ENCODE results near the gene MYL5.
A peak's percentile ranks its signal among the peaks of the same experiment; 100 is the strongest.
"Not testable (repeated sequence)": the region's sequence is repeated elsewhere in the genome, so short reads cannot be mapped to it uniquely, and the experiment has no call there.

MYL5 gene

GRCh38 chr4:666822-667544 lies 7.4 kb upstream of the MYL5 start:
- no peak overlapping the region for H3K4me3 ChIP-seq

GRCh38 chr4:667545-667925 lies 6.8 kb upstream of the MYL5 start:
- Histone ChIP-seq H3K27ac (no peak overlapping the region), H3K4me3 (no peak overlapping the region)

More at GRCh38 chr4:666822-667544, 7.4 kb upstream of the MYL5 start:
- no peak overlapping the region for H3K27ac ChIP-seq

- not testable (repeated sequence) for H3K4me3 ChIP-seq, H3K27ac ChIP-seq
Measured at GRCh38 chr4:668219-668618, 6.1 kb upstream of the MYL5 start.

- not testable (repeated sequence) for H3K4me3 ChIP-seq, H3K27ac ChIP-seq
Measured at GRCh38 chr4:669806-670559, 4.4 kb upstream of the MYL5 start.

GRCh38 chr4:671769-672168 lies 2.6 kb upstream of the MYL5 start:
- H3K27ac ChIP-seq: no peak overlapping the region
- no peak overlapping the region for H3K4me3 ChIP-seq

GRCh38 chr4:673349-674091 lies 822 bp upstream of the MYL5 start:
- Histone ChIP-seq H3K4me3 (peak overlapping the region; percentile 71 to 98 (median 82)), H3K27ac (peak overlapping the region; percentile 56 to 100 (median 97))

- Histone ChIP-seq H3K4me3 (peak overlapping the region; percentile 71 to 98 (median 82)), H3K27ac (peak overlapping the region; percentile 86 to 100 (median 98))
Measured at GRCh38 chr4:675036-675882, 917 bp downstream of the MYL5 start.

- Histone ChIP-seq H3K27ac (peak overlapping the region in 4 of 21 experiments; percentile 2 to 97 (median 18)), H3K4me3 (no peak overlapping the region)
Measured at GRCh38 chr4:675980-676870, 1.9 kb downstream of the MYL5 start.

GRCh38 chr4:676871-677235 lies 2.5 kb downstream of the MYL5 start:
- H3K27ac ChIP-seq: peak overlapping the region in 5 of 21 experiments; percentile 19 to 65 (median 23)
- no peak overlapping the region for H3K4me3 ChIP-seq

GRCh38 chr4:677431-678293 lies 3.3 kb downstream of the MYL5 start:
- Histone ChIP-seq H3K4me3 (peak overlapping the region in 1 of 7 experiments; percentile 2), H3K27ac (peak overlapping the region in 13 of 21 experiments; percentile 19 to 70 (median 49))

GRCh38 chr4:678331-679103 lies 4.2 kb downstream of the MYL5 start:
- no peak overlapping the region for H3K4me3 ChIP-seq
- H3K27ac ChIP-seq: peak overlapping the region in 11 of 21 experiments; percentile 5 to 70 (median 56)

GRCh38 chr4:679104-679481 lies 4.8 kb downstream of the MYL5 start:
- peak overlapping the region in 2 of 21 experiments; percentile 38 to 70 for H3K27ac ChIP-seq
- H3K4me3 ChIP-seq: no peak overlapping the region

GRCh38 chr4:679629-680028 lies 5.3 kb downstream of the MYL5 start:
- no peak overlapping the region for H3K4me3 ChIP-seq
- peak overlapping the region in 2 of 21 experiments; percentile 39 for H3K27ac ChIP-seq

GRCh38 chr4:680091-680490 lies 5.7 kb downstream of the MYL5 start:
- peak overlapping the region in 5 of 21 experiments; percentile 22 to 57 (median 39) for H3K27ac ChIP-seq
- H3K4me3 ChIP-seq: no peak overlapping the region

GRCh38 chr4:680551-680927 lies 6.2 kb downstream of the MYL5 start:
- H3K4me3 ChIP-seq: peak overlapping the region in 6 of 7 experiments; percentile 23 to 47 (median 34)

GRCh38 chr4:680928-681645 lies 6.7 kb downstream of the MYL5 start:
- Histone ChIP-seq H3K4me3 (peak overlapping the region; percentile 23 to 47 (median 31)), H3K27ac (peak overlapping the region in 13 of 21 experiments; percentile 22 to 72 (median 57))

More at GRCh38 chr4:680551-680927, 6.2 kb downstream of the MYL5 start:
- H3K27ac ChIP-seq: peak overlapping the region in 12 of 21 experiments; percentile 22 to 72 (median 44)
